HUES6 (cell line): ENCODE measurements around the gene GNAS-AS1.
"Not testable (repeated sequence)": the region's sequence is repeated elsewhere in the genome, so short reads cannot be mapped to it uniquely, and the experiment has no call there.

Experiments
- H3K27ac ChIP-seq: 2 replicates; pipeline ENCODE4 v1.7.0; 2013; ENCODE audit warnings: low read depth, mild to moderate bottlenecking, low read length, inconsistent platforms
- H3K27me3 ChIP-seq: 2 replicates; pipeline ENCODE4 v1.6.1; 2013; ENCODE audit warnings: low read length; ENCODE audit not compliant: control insufficient read depth, insufficient read depth
- H3K36me3 ChIP-seq: 2 replicates; pipeline ENCODE4 v1.6.1; 2013; ENCODE audit warnings: low read length; ENCODE audit not compliant: control insufficient read depth, insufficient read depth
- H3K4me1 ChIP-seq: 2 replicates; pipeline ENCODE4 v1.6.1; 2013; ENCODE audit warnings: low read length; ENCODE audit not compliant: control insufficient read depth, insufficient read depth
- H3K4me3 ChIP-seq: 2 replicates; pipeline ENCODE4 v1.5.1; 2013; ENCODE audit warnings: low read depth, low read length
- H3K9ac ChIP-seq: one replicate; pipeline ENCODE4 v1.6.1; 2013; ENCODE audit warnings: mild to moderate bottlenecking, low read length
- H3K9me3 ChIP-seq: 2 replicates; pipeline ENCODE4 v1.6.1; 2013; ENCODE audit warnings: low read depth, low read length; ENCODE audit not compliant: control insufficient read depth, insufficient read depth

The GNAS-AS1 gene

GRCh38 chr20:58829531-58829941 is 21.2 kb downstream of the GNAS-AS1 start:
- Histone ChIP-seq H3K36me3 (peaks cover 64% of the 10 kb centered on the region), H3K4me1 (no peaks in the 10 kb centered on the region), H3K27me3 (no peaks in the 10 kb centered on the region), H3K9me3 (no peaks in the 10 kb centered on the region), H3K27ac (no peak overlapping the region), H3K9ac (no peak overlapping the region), H3K4me3 (no peak overlapping the region)

GRCh38 chr20:58828804-58829203 is 21.9 kb downstream of the GNAS-AS1 start:
- H3K9me3 ChIP-seq, H3K27ac ChIP-seq: not testable (repeated sequence)
- peaks cover 63% of the 10 kb centered on the region for H3K36me3 ChIP-seq

DNA sequence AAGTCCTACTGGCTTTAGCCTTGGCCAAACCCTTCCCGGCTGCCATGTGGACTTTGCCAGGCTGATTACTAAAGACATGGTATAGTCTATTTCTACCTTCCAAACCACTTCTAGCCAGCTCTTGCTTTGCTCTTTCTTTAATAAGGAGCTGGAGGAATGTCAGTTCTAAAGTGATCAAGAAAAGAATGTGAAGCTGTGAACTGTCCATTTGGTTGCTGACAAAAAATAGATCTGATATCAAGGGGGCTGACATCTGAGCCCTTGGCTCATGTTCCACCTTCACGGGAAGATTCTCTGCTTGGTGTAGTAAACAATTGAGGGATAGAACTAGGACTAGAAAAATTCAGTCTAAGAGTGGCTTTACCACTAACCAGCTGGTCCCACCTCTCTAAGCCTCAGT is 22.6 kb downstream of the GNAS-AS1 start:
- no peak overlapping the region for H3K27ac ChIP-seq
- no peak overlapping the region for H3K4me3 ChIP-seq
- H3K36me3 ChIP-seq, result peaks cover 63% of the 10 kb centered on the region
- H3K9me3 ChIP-seq, result no peaks in the 10 kb centered on the region
- H3K27me3 ChIP-seq, result no peaks in the 10 kb centered on the region
- H3K9ac ChIP-seq, result no peak overlapping the region
- no peaks in the 10 kb centered on the region for H3K4me1 ChIP-seq

More at GRCh38 chr20:58828804-58829203, 21.9 kb downstream of the GNAS-AS1 start:
- not testable (repeated sequence) for H3K4me1 ChIP-seq, H3K4me3 ChIP-seq, H3K27me3 ChIP-seq, H3K9ac ChIP-seq

DNA sequence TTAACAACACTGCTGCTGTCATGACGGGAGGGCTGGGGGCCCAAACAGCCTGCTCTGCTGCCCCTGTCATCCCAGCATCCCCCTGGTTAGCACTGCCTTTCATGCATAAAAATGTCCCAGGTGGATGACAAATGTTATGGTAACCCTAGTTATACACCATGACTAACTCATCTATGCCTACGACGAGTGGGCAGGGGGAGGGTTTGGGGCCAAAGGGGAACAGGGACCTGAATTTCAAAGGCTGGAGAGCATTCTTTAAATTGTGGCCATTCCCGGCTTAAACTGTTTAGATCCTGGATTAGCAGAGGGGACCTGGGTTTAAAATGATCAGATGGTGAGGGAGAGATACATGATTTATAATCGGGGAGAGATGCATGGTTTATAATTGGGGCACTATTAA is 24.4 kb downstream of the GNAS-AS1 start:
- H3K4me1 ChIP-seq, result no peaks in the 10 kb centered on the region
- H3K4me3 ChIP-seq, result no peak overlapping the region
- H3K36me3 ChIP-seq, result peaks cover 73% of the 10 kb centered on the region
- H3K27me3 ChIP-seq, result no peaks in the 10 kb centered on the region
- no peak overlapping the region for H3K27ac ChIP-seq
- no peak overlapping the region for H3K9ac ChIP-seq
- H3K9me3 ChIP-seq, result no peaks in the 10 kb centered on the region

DNA sequence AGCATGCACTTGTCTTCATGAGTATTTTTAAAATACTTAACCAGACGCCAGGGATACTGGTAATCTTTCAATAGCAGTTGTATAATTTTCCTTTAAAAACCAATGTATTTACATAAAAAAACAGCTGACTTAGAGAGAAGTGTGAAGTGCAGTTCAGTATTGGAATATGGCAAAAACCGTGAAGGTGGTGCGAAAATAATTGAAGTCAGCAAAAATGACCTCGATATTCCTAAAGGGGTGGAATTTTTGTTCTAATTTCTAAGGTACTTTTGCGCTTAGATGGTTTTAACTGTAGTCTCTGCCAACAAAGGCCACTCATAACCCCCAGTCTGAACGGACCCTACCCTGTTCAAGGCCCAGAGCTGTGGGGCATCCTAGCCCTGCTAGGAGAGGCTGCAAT is 25.3 kb downstream of the GNAS-AS1 start:
- Histone ChIP-seq H3K36me3 (peaks cover 81% of the 10 kb centered on the region), H3K27me3 (no peaks in the 10 kb centered on the region), H3K9ac (no peak overlapping the region), H3K9me3 (no peaks in the 10 kb centered on the region), H3K4me3 (no peak overlapping the region), H3K4me1 (no peaks in the 10 kb centered on the region), H3K27ac (no peak overlapping the region)

DNA sequence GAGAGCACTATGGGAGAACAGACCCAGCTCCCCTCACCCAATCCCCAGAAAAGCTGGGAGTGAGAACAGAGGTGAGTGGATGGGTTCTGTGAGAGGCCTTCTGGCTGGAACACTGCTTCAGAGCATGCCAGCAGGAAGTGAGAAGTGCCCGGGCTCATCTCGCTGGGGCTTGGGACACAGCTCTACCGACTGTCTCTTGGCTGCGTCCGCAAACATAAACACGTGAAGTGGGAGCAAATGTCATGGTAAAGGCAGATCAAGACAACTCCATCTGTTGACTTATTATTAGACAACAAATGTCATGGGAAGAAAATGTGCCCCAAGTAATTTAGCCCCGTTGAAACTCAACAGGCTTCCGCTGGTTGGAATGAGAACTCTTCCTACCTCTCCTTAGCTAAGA is 25.9 kb downstream of the GNAS-AS1 start:
- Histone ChIP-seq H3K36me3 (peaks cover 82% of the 10 kb centered on the region), H3K27me3 (no peaks in the 10 kb centered on the region), H3K27ac (no peak overlapping the region), H3K9me3 (no peaks in the 10 kb centered on the region), H3K4me1 (no peaks in the 10 kb centered on the region), H3K4me3 (no peak overlapping the region), H3K9ac (no peak overlapping the region)

DNA sequence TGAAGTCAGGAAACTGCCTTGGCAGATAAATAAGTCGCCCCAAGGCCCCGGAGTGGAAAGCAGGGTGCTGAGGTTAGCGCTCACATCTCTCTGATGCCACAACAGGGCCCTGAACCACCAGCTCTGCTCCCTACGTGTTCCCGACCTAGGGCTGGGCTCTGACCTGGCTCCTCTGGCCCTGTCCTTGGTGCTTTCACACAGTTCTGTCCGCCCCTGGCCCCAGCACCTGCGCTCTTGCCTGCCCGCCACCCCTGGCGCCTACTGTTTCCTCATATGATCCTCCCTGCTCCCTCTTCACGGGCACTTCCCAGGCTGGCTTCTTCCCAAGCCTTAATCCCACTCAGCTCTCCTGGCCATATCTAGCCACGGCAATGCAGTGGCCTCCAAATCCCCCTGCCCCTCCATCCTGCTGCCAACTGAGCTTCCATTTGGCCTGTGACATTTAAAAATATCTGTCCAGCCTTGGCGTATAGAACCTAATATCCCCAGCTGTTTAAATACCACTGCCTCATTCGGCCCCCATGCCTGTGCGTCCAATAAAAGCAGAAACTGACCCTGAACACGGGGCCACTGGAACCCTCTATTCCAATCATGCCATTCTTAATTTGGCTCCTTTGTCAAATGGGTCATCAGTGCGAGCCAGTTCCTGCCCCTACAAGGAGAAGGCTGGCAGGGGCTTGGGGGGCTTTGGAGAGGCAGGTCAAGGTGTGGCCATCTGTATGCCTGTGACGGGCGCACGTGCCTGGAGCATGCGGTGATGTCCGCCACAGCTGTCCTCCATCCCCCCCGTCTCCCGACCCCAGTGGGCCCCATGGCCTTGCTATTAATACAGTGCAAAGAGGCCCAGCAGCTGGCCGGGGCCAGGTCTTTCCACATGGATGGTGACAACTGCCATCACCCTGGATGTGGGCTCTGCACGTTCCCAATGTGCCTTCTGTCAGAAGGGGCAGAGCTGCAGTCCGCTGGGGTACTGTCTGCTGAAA is 27.7 kb downstream of the GNAS-AS1 start:
- no peak overlapping the region for H3K4me3 ChIP-seq
- peaks cover 88% of the 10 kb centered on the region for H3K36me3 ChIP-seq
- H3K4me1 ChIP-seq, result no peaks in the 10 kb centered on the region
- no peak overlapping the region for H3K9ac ChIP-seq
- no peaks in the 10 kb centered on the region for H3K27me3 ChIP-seq
- H3K27ac ChIP-seq, result no peak overlapping the region
- H3K9me3 ChIP-seq, result no peaks in the 10 kb centered on the region

DNA sequence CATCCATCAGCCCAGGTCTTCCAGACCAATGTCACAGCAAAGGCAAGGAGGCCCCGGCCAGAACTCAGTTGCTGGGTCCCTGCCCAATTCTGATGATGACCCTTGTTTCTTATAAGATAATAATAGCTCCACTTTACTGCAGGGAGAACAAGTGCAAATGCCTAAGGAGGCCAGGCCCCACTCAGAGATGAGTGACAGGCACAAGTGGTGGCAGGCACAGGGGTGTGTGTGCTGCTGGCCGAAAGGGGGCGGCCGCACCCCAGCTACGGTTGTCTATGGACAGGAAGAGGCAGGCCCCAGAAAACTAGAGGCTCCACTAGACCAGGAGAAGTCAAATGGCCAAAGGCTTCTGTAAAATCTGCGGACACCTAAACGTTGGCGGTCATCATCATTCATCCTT is 28.6 kb downstream of the GNAS-AS1 start:
- Histone ChIP-seq H3K4me1 (no peaks in the 10 kb centered on the region), H3K9me3 (no peaks in the 10 kb centered on the region), H3K27me3 (no peaks in the 10 kb centered on the region), H3K27ac (no peak overlapping the region), H3K4me3 (no peak overlapping the region), H3K36me3 (peaks cover 89% of the 10 kb centered on the region), H3K9ac (no peak overlapping the region)

DNA sequence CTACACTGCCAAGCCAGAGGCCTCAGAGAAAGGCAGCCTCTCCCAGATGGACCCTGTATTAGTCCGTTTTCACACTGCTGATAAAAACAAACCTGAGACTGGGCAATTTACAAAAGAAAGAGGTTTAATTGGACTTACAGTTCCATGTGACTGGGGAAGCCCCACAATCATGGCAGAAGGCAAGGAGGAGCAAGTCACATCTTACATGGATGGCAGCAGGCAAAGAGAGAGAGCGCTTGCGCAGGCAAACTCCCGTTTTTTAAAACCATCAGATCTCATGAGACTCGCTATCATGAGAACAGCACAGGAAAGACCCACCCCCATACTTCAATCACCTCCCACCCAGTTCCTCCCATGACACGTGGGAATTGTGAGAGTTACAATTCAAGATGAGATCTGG is 30.2 kb downstream of the GNAS-AS1 start:
- not testable (repeated sequence) for H3K27ac ChIP-seq, H3K9ac ChIP-seq, H3K27me3 ChIP-seq, H3K4me3 ChIP-seq, H3K4me1 ChIP-seq, H3K9me3 ChIP-seq
- H3K36me3 ChIP-seq, result peaks cover 80% of the 10 kb centered on the region

DNA sequence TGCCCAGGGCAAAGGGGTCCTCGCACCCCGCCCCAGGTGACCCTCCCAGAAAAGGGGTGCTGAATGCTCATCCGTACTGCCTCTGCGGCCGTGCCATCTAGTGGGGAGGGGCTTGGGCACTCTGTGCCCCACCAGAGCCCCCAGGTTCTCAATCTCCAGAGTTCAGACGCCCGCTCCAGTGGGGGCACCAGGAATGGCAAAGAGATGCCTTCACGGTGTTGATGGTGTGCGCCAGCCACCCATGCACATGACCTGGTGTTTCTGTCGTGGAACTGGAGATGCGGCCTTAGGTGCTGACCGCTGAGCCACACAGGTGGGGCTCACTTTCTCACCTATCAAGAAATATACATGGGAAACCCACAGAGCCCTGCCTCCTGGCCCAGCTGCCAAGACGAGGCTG is 30.8 kb downstream of the GNAS-AS1 start:
- no peaks in the 10 kb centered on the region for H3K4me1 ChIP-seq
- H3K27me3 ChIP-seq, result no peaks in the 10 kb centered on the region
- H3K27ac ChIP-seq, result no peak overlapping the region
- H3K9ac ChIP-seq, result no peak overlapping the region
- H3K4me3 ChIP-seq, result no peak overlapping the region
- no peaks in the 10 kb centered on the region for H3K9me3 ChIP-seq
- H3K36me3 ChIP-seq, result peaks cover 74% of the 10 kb centered on the region

- no peak overlapping the region for H3K9ac ChIP-seq
- peaks cover 63% of the 10 kb centered on the region for H3K36me3 ChIP-seq
- H3K9me3 ChIP-seq, result no peaks in the 10 kb centered on the region
- no peak overlapping the region for H3K27ac ChIP-seq
- no peaks in the 10 kb centered on the region for H3K4me1 ChIP-seq
- H3K4me3 ChIP-seq, result no peak overlapping the region
- H3K27me3 ChIP-seq, result no peaks in the 10 kb centered on the region
Observed at GRCh38 chr20:58818586-58819285, 32.0 kb downstream of the GNAS-AS1 start.
